DMS79 (cell line): ENCODE measurements around the gene FMNL2.

Experiments used
- DNase-seq: peaks from one replicate; lab custom pipeline; 2025; lab: John Stamatoyannopoulos, UW

The FMNL2 gene

GRCh38 chr2:152558158-152558984, 223.4 kb downstream of the FMNL2 start:
- DNase-seq: no peak

GRCh38 chr2:152559008-152559407, 224.0 kb downstream of the FMNL2 start:
- no peak for DNase-seq

GRCh38 chr2:152560166-152560565, 225.2 kb downstream of the FMNL2 start:
- DNase-seq: no peak

- no peak for DNase-seq
Measured at GRCh38 chr2:152560873-152561595, 226.1 kb downstream of the FMNL2 start.

DNA sequence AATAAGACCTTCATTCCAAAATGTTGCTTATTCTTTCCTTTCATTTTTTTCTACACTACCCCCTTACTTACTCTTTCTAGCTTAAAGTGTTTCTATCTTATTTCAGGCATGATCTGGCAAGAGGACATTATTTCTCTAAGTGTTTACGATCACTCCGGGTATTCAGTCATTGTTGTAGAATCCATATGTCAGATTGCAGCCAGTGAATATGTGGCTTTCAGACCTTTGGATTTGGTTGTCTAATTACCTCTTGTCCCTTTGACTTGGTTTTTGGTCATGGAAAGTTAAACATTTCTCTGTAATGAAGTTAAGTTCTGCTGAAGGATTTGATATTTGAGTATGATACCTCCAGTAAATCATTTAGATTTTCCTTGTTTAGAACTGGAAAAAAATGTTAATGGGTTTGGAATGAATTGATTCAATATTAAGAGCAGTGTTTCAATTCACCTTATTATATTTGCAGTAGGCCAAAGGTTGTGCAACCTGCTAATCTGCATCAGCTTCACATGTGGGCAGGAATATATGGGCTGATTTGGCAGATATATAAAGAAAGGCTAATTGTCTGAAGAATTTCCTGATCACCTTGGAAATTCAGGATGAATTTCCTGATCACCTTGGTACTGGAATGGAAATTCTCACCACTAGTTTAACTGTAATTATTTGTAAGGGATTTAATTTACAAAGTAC, 227.4 kb downstream of the FMNL2 start:
- no peak for DNase-seq

GRCh38 chr2:152563764-152564163, 228.8 kb downstream of the FMNL2 start:
- no peak for DNase-seq

- no peak for DNase-seq
Measured at GRCh38 chr2:152564754-152565551, 230.0 kb downstream of the FMNL2 start.

- DNase-seq: peak; percentile 95
Measured at GRCh38 chr2:152565884-152566727, 231.1 kb downstream of the FMNL2 start.

GRCh38 chr2:152566728-152567069, 231.7 kb downstream of the FMNL2 start:
- DNase-seq: no peak

- no peak for DNase-seq
Measured at GRCh38 chr2:152568531-152568930, 233.6 kb downstream of the FMNL2 start.

DNA sequence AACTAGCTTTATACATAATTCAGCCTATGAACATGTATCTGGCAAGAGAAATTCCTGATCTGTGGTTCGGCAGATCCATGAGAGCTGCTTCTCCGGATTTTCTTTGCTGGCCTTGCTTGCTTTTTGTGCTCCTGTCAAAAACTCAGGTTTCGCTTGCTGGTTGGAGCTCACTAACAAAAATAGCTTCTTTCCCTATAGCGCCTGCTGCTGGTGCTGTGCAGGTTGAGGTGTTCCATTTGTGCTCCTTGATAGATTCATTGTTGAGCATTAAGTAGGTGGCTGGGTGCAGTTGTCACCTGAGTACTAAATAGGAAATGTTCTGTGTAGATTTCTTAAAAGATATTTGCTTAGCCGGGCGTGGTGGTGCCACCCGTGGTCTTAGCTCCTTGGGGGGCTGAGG, 234.2 kb downstream of the FMNL2 start:
- DNase-seq: no peak

DNA sequence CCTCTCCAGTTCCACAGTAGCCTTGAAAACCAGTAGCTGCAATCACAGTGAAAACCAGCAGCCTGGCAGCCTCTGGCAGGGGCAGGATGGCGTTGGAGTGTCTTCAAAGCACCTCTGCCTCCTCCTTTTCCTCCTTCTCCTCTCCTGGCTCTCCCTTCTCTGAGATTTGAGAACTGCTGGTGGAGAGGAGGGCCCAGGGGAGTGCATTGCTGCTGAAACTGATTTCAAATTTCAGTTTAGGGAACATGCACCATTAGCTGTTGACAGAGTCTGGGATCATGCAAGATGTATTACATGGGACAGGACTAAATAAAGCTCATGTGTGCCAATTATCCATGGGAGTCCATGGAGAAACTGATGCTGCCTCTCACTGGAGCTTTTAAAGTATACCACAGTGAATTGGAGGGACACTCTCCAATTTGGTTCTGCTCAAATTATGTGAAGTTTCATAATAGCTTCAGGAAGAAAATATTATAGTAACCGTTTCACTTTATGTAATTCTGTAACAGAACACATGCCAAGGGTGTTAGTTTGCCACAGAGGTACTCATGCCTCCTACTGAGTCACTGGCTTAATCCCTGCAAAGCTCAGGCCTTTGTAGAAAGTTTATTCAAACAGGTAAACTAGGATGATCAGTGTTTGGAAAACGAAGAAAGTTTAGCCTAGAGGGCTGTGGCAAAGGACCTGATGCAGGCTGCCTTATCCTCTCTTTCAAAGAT, 236.2 kb downstream of the FMNL2 start:
- DNase-seq: no peak

- no peak for DNase-seq
Measured at GRCh38 chr2:152572031-152572430, 237.1 kb downstream of the FMNL2 start.

- no peak for DNase-seq
Measured at GRCh38 chr2:152573168-152573567, 238.2 kb downstream of the FMNL2 start.

DNA sequence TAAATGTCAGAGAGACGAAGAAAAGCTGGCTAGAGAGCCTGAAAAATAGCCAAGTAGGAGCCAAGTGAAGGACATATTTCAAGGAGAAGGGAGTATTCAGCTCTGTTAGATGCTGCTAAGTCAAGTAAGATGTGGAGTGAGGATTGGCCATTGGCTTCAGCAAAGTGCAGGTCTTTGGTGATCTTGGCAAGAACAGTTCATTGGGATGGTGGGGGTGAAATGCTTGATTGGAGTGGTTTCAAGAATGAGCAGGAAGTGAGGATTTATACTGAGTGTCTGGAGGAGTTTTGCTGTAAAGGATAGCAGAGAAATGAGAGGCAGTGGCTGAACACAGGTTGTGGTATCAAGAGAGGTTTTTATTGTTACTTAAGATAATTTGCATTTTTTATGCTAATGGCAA, 242.6 kb downstream of the FMNL2 start:
- peak; percentile 6 for DNase-seq

DNA sequence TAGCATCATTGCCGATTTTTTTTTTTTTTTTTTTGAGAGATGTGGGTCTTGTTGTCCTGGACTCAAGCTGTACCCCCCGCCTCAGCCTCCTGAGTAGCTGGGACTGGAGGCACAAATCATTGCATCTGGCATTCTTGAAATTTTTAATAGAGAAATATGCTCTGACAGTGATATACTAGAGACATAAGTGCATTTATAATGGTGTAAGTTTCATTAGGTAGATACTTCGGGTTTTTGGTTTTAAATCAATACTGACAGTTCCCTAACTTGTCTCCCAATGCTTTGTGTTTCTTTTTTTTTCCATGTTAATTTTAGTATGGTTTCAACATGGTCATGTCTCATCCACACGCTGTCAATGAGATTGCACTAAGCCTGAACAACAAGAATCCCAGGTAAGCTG, 243.6 kb downstream of the FMNL2 start:
- no peak for DNase-seq

- no peak for DNase-seq
Measured at GRCh38 chr2:152580714-152581113, 245.7 kb downstream of the FMNL2 start.

- DNase-seq: peak; percentile 38
Measured at GRCh38 chr2:152581360-152581759, 246.4 kb downstream of the FMNL2 start.

DNA sequence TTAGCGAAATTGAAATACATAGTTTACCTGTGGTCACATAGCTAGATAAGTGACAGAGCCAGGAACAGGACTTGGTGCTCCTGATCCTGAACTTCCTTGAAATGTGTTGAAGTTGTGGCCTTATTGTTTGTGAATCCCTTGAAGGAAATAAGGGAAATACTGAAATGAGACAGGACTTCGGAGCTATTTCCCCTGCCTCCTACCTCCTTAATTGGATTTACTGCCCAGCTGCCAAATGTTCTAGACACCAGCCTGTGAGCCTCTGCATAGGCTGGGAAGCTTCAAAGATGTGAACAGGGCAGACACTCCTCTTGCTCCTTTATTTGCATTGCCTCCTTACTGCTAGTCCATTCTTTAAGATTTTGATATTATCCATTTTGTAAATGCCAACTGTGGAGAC, 247.1 kb downstream of the FMNL2 start:
- no peak for DNase-seq

DNA sequence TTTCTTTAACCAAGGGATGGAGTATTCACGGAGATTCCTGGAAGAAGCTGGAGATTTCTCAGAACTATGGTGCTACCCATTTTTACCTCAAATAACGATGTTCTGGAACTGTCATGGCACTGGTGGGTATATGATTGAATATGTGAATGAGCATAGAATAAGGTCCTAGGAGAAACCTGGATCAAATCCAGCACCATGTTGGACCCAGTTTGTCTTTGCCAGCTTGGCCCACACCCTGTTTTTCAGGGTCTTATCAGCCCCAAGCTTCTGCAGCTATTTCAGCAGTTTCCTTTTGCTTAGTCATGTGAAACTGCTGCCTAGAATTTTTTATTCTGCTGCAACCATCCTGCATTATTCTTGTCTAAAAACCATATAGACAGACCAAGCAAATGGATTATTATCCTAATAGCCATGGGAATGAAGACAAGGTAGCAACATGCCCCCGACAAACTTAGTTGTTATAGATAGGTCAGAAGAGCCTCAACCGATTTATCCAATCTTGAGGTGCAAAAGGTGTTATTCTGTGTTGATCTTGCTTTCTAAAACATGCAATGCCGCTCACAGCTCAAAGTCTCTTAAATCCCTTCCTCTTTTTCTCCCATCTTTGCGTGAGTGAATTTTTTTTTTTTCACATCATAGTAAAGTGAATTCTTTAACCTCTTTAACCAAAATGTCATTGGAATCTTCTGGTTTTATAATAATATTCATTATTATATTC, 248.7 kb downstream of the FMNL2 start:
- no peak for DNase-seq
